MM.1S (cell line): Measurements from ENCODE around the gene SLC6A11.

Experiments
- DNase-seq: peaks from one replicate; pipeline ENCODE4 v3.0.0-alpha.2; 2015
- H2AFZ ChIP-seq: fragments of 300-600 bp; sonication (generic); 2 replicates; pipeline ENCODE4 v1.6.0; 2016; ENCODE audit warnings: antibody characterized with exemption, low read length
- H3F3A ChIP-seq: fragments of 300-600 bp; sonication (generic); 2 replicates; pipeline ENCODE4 v1.6.1; 2016; ENCODE audit warnings: mild to moderate bottlenecking, antibody characterized with exemption, low read length, moderate library complexity, mixed read lengths; ENCODE audit not compliant: insufficient read depth
- H3K27ac ChIP-seq: fragments of 300-600 bp; sonication (generic); 2 replicates; pipeline ENCODE4 v1.5.1; 2016; ENCODE audit warnings: mild to moderate bottlenecking, low read length
- H3K27me3 ChIP-seq: fragments of 300-600 bp; sonication (generic); replicated peaks from 2 replicates; pipeline ENCODE4 v1.6.0; 2016; ENCODE audit warnings: low read length; ENCODE audit not compliant: insufficient read depth
- H3K36me3 ChIP-seq: fragments of 300-600 bp; sonication (generic); replicated peaks from 2 replicates; pipeline ENCODE4 v1.6.1; 2016; ENCODE audit warnings: mild to moderate bottlenecking, low read length, mixed read lengths; ENCODE audit not compliant: insufficient read depth
- H3K4me1 ChIP-seq: fragments of 300-600 bp; sonication (generic); 2 replicates; pipeline ENCODE4 v1.6.1; 2016; ENCODE audit warnings: low read length, mixed read lengths
- H3K4me2 ChIP-seq: fragments of 300-600 bp; sonication (generic); 2 replicates; pipeline ENCODE4 v1.6.0; 2016; ENCODE audit warnings: low read depth, low read length
- H3K4me3 ChIP-seq: fragments of 300-600 bp; sonication (generic); 2 replicates; pipeline ENCODE4 v1.5.1; 2016; ENCODE audit warnings: low read length, mixed read lengths
- H3K79me2 ChIP-seq: fragments of 300-600 bp; sonication (generic); 2 replicates; pipeline ENCODE4 v1.6.1; 2016; ENCODE audit warnings: mixed run types, low read length, mixed read lengths
- H3K9ac ChIP-seq: fragments of 300-600 bp; sonication (generic); 2 replicates; pipeline ENCODE4 v1.6.1; 2016; ENCODE audit warnings: low read length, mixed read lengths
- H3K9me2 ChIP-seq: fragments of 300-600 bp; sonication (generic); replicated peaks from 2 replicates; pipeline ENCODE4 v1.6.1; 2016; ENCODE audit warnings: mild to moderate bottlenecking, low read length, mixed read lengths; ENCODE audit not compliant: insufficient read depth
- H3K9me3 ChIP-seq: fragments of 300-600 bp; sonication (generic); replicated peaks from 2 replicates; pipeline ENCODE4 v1.6.1; 2016; ENCODE audit warnings: mild to moderate bottlenecking, low read length, mixed read lengths; ENCODE audit not compliant: insufficient read depth
- H4K20me1 ChIP-seq: fragments of 300-600 bp; sonication (generic); 2 replicates; pipeline ENCODE4 v1.6.1; 2016; ENCODE audit warnings: mild to moderate bottlenecking, low read length, moderate library complexity, mixed read lengths; ENCODE audit not compliant: insufficient read depth
- CTCF ChIP-seq: fragments of 300-600 bp; sonication (generic); IDR thresholded peaks from 2 replicates; pipeline ENCODE4 v1.5.1; 2016; ENCODE audit warnings: antibody characterized with exemption, low read length, mixed read lengths
- EZH2 ChIP-seq: fragments of 300-600 bp; sonication (generic); optimal IDR thresholded peaks from 2 replicates; pipeline ENCODE3; 2017; ENCODE audit warnings: low read depth, mild to moderate bottlenecking, antibody characterized with exemption, low read length, mixed read lengths
- EZH2phosphoT487 ChIP-seq: fragments of 300-600 bp; sonication (generic); IDR thresholded peaks from 2 replicates; pipeline ENCODE4 v1.6.1; 2018; ENCODE audit warnings: antibody characterized with exemption, low read length

SLC6A11 gene

DNA sequence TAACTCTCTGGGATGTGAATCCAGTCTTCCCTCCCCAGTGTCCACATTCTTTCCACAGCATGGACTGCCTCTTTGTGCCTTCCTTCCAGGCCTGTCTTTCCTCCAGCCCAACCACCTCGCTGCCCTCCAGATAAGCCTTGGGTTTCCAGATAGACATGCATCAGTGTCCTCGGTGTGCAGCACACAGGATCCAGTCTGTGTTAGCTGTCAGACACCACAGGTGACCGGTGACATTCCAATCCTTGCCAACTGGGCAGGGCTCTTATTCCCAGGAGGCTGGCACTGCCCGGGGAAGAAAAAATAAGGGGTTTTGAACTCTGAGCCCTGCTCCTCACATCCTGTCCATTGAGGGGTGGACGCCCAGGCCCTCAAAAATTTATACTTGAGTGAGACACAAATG, 170.6 kb downstream of the SLC6A11 start:
- Histone ChIP-seq H3K27ac (no peak overlapping the region), H3K4me2 (no peak overlapping the region), H3K27me3 (peaks cover 22% of the 10 kb centered on the region), H3K9me3 (no peaks in the 10 kb centered on the region), H3K9me2 (no peaks in the 10 kb centered on the region), H3K36me3 (no peaks in the 10 kb centered on the region), H3K4me1 (no peaks in the 10 kb centered on the region), H2AFZ (no peak overlapping the region), H3K4me3 (no peak overlapping the region), H3K9ac (no peak overlapping the region), H3F3A (no peaks in the 10 kb centered on the region), H4K20me1 (no peaks in the 10 kb centered on the region), H3K79me2 (no peaks in the 10 kb centered on the region)
- TF ChIP-seq CTCF: no peak
- TF ChIP-seq EZH2: no peak
- no peak for TF ChIP-seq EZH2phosphoT487
- DNase-seq: no peak

- peaks cover 18% of the 10 kb centered on the region for H3K27me3 ChIP-seq
- no peak overlapping the region for H3K4me2 ChIP-seq
- no peak for DNase-seq
- no peaks in the 10 kb centered on the region for H4K20me1 ChIP-seq
- no peaks in the 10 kb centered on the region for H3K36me3 ChIP-seq
- no peaks in the 10 kb centered on the region for H3F3A ChIP-seq
- no peak overlapping the region for H3K9ac ChIP-seq
- TF ChIP-seq EZH2: no peak
- no peak for TF ChIP-seq EZH2phosphoT487
- TF ChIP-seq CTCF: no peak
- H3K4me1 ChIP-seq: no peaks in the 10 kb centered on the region
- no peak overlapping the region for H2AFZ ChIP-seq
- no peak overlapping the region for H3K27ac ChIP-seq
- H3K9me3 ChIP-seq: no peaks in the 10 kb centered on the region
- H3K79me2 ChIP-seq: no peaks in the 10 kb centered on the region
- no peak overlapping the region for H3K4me3 ChIP-seq
- no peaks in the 10 kb centered on the region for H3K9me2 ChIP-seq
Measured at GRCh38 chr3:10988001-10988665, 172.1 kb downstream of the SLC6A11 start.

GRCh38 chr3:10988991-10989484, 173.0 kb downstream of the SLC6A11 start:
- H3K4me1 ChIP-seq: no peaks in the 10 kb centered on the region
- H3K4me2 ChIP-seq: no peak overlapping the region
- no peak overlapping the region for H3K27ac ChIP-seq
- no peaks in the 10 kb centered on the region for H3F3A ChIP-seq
- no peak overlapping the region for H3K4me3 ChIP-seq
- H3K9me3 ChIP-seq: no peaks in the 10 kb centered on the region
- H3K9ac ChIP-seq: no peak overlapping the region
- H2AFZ ChIP-seq: no peak overlapping the region
- no peak for TF ChIP-seq EZH2phosphoT487
- TF ChIP-seq EZH2: no peak
- no peak for TF ChIP-seq CTCF
- no peaks in the 10 kb centered on the region for H3K79me2 ChIP-seq
- H4K20me1 ChIP-seq: no peaks in the 10 kb centered on the region
- no peaks in the 10 kb centered on the region for H3K36me3 ChIP-seq
- DNase-seq: no peak
- H3K27me3 ChIP-seq: peaks cover 24% of the 10 kb centered on the region
- H3K9me2 ChIP-seq: no peaks in the 10 kb centered on the region
